NCI-H2227 treated with DMSO at 0.1 percent for 48 hours (cell line): ENCODE data around the gene U2AF1.
"Not testable (repeated sequence)": the region's sequence is repeated elsewhere in the genome, so short reads cannot be mapped to it uniquely, and the experiment has no call there.

Source experiments
- DNase-seq: peaks from one replicate; lab custom pipeline; 2025; lab: John Stamatoyannopoulos, UW

U2AF1 gene, protein sequence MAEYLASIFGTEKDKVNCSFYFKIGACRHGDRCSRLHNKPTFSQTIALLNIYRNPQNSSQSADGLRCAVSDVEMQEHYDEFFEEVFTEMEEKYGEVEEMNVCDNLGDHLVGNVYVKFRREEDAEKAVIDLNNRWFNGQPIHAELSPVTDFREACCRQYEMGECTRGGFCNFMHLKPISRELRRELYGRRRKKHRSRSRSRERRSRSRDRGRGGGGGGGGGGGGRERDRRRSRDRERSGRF

DNA sequence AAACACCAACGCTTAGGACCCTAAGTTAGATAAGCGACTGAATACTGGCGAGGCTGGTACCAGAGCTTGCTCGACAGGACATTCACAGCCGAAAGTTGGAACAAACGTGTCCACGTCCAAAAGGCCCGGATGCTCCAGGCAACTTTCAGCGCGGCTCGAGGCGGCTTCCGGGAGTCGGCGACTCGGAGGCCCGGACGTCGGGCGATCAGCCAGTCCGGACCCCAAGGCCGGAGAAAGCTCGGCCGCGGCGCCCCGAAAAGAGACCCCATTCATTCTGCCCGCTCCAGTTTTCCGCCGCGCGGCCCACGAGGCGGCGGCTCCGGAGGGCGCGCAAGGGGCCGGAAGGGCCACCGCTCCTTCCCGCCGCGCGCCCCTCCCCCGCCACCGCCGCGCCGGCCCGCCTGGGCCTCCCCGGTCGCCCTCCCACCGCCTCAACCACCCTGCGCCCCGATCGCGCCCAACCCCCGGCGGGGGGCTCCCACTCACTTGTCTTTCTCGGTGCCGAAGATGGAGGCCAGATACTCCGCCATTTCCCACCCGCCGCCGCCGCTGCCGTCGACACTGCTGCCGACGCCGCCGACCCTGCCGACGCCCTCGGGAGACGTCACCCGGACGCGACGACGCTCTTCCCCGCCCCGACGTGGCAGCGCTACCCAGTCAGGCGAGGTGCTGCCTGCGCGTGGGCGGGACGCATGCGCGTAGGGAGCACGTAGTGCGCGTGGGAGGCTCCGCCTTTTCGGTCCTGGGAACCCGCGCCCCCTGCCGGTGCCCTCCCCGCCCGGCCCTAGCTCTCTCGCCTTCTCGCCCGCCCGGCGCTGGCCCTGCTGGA, at the start of gene U2AF1:
U2AF1 (minus strand) TSS at position 606 of the 829 bp plus-strand sequence; CDS start at position 530, 76 bp downstream.
- not testable (repeated sequence) for DNase-seq

GRCh38 chr21:43153601-43154000, 46.2 kb upstream of the U2AF1 start:
- not testable (repeated sequence) for DNase-seq

DNA sequence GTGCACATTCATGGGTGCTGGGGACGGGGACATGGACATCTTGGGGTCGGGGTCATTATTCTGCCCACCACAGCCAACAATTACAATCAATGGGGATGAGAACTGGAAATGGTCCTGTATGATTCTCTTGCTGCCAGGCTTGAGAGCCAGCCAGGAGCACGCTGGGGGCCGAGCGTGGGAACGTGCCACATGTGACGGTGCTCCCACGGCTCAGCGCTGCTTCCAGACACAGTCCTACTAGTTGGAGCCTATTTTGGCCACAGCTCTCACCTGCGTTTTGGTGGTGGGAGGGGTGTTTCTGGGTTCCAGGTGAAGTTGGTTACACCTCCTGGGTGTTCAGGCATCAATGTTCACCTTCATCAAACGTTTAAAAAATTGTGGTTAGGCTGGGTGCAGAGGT, 42.0 kb upstream of the U2AF1 start:
- not testable (repeated sequence) for DNase-seq

- not testable (repeated sequence) for DNase-seq
Observed at GRCh38 chr21:43147999-43148398, 40.6 kb upstream of the U2AF1 start.

DNA sequence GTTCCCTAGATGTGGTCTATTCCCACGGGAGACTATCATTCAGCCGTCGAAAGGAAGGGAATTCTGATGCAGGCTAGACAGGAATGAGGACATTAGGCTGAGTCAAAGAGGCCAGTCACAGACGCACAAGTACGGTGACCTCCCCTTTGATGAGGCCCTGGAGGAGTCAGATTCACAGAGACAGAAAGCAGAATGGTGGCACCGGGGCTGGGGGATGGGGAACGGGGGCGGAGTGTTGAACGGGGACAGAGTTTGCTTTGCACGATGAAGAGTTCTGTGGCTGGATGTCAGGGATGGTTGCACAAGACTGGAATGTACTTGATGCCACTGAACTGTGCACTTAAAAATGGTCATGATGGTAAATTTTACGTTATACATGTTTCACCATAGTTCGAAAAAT, 39.3 kb upstream of the U2AF1 start:
- DNase-seq: not testable (repeated sequence)

GRCh38 chr21:43141407-43141806, 34.0 kb upstream of the U2AF1 start:
- DNase-seq: not testable (repeated sequence)

- not testable (repeated sequence) for DNase-seq
Observed at GRCh38 chr21:43138944-43139343, 31.6 kb upstream of the U2AF1 start.

- not testable (repeated sequence) for DNase-seq
Observed at GRCh38 chr21:43134520-43134919, 27.1 kb upstream of the U2AF1 start.

GRCh38 chr21:43130094-43130493, 22.7 kb upstream of the U2AF1 start:
- DNase-seq: not testable (repeated sequence)

DNA sequence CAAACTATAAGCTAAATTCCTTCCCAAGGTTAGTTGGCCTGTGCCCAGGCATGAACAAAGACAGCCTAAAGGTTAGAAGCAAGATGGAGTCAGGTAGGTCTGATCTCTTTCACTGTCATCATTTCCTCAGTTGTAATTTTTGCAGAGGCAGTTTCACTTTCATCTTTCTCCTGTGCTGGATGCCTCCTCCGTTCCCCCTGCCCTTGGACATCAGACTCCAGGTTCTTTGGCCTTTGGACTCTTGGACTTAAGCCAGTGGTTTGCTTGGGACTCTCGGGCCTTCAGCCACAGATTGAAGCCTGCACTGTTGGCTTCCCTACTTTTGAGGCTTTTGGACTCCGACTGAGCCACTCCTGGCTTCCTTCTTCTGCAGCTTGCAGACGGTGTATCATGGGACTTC, 8.6 kb upstream of the U2AF1 start:
- DNase-seq: not testable (repeated sequence)

DNA sequence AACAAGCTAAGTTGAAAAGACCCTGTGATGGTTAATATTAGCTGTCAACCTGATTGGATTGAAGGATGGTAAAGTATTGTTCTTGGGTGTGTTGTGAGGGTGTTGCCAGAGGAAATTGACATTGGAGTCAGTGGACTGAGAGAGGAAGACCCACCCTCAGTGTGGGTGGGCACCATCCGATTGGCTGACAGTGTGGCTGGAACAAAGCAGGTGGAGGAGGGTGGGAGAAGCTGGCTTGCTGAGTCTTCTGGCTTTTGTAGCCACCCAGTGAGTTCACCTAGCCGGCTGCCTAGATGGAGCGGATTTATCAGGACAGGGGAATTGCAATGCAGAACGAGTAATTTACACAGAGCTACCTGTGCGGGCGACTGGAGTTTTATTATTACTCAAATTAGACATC, 7.1 kb upstream of the U2AF1 start:
- DNase-seq: not testable (repeated sequence)

- not testable (repeated sequence) for DNase-seq
Observed at GRCh38 chr21:43109006-43109405, 1.6 kb upstream of the U2AF1 start.

DNA sequence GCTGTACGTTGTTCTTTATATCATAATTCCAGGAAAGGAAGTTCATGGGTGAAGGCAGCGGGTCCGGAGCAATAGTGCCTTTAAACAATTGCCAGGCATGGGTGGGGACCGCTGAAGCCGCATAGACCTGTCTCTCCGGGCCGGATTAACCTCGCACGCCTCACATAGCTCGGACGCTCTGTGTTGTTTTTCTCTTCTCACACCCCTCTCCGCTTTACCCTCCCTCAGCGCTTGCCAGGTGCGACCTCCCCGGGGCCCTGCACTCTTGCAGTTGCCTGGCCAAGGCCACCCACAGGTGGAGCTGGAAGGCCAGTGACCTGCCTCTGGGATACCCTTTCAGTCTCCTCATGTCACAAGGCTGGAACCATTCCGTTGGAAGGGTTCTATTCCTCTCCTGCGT, 807 bp upstream of the U2AF1 start:
- not testable (repeated sequence) for DNase-seq

DNA sequence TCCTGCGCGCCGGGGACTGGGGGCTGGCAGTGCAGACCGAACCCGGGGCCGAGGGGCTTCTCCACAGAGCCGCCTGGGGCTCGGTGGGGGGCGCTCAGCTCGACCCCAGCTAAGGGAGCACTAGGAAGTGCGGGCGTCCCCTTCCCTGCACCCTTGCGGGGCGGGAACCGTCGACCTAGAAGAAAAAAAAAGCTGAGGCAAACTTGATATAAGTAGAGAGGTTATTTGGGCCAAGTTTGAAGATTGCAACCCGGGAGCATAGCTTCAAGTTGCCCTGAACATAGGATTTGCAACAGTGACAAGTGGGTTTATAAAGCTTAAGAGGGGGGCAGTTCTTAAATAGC, 396 bp upstream of the U2AF1 start:
- not testable (repeated sequence) for DNase-seq

DNA sequence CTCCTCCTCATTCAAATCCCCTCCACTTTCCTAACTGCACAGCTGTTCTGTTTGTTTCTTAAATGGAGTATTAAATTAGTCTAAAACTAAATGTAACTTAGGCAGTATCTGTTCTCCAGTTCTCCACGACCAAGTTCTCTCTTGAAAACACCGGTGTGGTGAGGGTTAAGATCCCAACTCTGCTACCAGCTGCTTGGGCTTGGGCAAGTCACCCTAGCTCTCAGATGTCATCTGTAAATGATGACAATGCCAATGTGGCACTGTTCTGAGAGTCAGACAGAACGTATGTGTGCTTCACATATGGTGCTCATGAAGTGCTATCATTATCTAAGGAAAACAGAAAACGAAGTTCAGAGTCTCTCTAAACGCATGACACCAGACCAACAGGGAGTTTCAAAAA, 2.7 kb downstream of the U2AF1 start:
- DNase-seq: not testable (repeated sequence)

DNA sequence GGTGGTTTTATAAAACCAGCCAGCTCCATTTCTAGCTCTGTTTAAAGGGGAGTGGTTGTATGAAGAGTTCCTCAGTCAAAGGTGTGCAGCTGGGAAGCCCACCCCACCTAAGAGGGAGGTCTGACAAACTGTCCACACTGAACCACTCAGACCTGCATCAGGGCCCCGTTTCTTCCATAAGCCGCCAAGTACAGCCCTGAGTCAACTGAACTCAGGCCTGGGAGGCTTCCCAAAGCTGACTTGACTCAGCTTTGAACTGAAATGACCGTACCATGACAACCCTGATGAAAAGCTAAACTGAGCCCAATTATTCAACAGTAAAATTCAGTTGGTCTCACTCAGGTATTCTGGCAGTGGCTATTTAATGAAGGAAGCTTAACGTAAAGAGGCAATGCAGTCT, 5.1 kb downstream of the U2AF1 start:
- DNase-seq: not testable (repeated sequence)

DNA sequence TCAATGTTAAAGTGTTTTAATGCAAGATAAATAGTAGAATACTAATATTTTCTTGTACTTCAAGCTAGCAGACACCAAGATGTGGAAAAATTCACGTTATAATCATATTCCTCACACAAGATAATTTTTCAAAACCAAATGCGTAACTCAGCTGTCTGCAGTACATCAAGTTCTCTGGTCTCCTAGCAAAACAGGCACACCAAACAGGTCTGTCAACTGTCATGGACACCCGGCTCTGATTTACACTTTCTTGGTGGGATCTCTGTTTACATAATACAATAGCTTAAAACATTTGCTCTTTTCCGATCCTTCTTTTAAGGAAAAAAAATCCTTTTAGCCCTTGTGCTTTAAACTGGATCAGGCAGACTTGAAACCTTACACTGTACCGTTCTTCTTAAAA, 5.7 kb downstream of the U2AF1 start:
- DNase-seq: not testable (repeated sequence)

- not testable (repeated sequence) for DNase-seq
Observed at GRCh38 chr21:43101000-43101399, 6.4 kb downstream of the U2AF1 start.

- DNase-seq: not testable (repeated sequence)
Observed at GRCh38 chr21:43091979-43092614, 15.3 kb downstream of the U2AF1 start.

DNA sequence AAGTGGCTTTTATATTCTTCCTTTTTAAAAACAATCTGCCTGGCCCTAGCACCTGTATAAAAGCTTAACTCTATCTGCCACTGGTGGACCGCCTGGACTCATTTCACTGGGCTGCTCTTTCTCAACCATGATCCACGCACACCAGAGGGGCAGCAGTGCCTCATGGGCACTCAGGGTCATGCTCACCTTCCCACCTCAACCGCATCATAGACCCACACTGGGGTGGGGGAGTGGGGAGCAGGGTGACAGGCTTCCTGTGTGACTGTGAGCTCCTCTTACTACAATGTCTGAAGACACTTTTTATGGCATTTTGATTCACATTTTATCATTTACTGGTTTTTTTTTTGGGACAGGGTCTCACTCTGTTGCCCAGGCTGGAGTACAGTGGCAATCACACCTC, 16.4 kb downstream of the U2AF1 start:
- not testable (repeated sequence) for DNase-seq

DNA sequence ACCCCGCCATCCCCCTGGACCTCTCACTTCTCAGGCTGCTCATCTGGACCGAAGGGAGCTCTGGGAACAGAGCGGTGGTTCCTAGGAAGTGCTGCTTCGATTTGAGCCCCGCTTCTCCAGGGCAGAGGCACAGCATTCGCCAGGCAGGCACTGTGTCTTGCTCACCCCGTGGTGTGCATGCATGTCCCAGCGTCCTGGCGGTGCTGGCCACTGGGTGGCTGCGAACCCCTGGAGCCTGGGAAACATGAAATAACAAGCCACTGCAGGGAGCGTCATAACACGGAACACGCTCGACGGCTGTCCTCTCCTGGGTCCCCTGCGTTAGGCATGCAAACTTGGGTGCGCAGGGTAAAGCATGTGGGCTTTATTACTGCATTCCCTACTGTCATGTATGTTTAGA, 17.9 kb downstream of the U2AF1 start:
- DNase-seq: not testable (repeated sequence)

- DNase-seq: not testable (repeated sequence)
Observed at GRCh38 chr21:43082587-43083300, 24.6 kb downstream of the U2AF1 start.
